ENCODE data around the gene HCST.

HCST gene

DNA sequence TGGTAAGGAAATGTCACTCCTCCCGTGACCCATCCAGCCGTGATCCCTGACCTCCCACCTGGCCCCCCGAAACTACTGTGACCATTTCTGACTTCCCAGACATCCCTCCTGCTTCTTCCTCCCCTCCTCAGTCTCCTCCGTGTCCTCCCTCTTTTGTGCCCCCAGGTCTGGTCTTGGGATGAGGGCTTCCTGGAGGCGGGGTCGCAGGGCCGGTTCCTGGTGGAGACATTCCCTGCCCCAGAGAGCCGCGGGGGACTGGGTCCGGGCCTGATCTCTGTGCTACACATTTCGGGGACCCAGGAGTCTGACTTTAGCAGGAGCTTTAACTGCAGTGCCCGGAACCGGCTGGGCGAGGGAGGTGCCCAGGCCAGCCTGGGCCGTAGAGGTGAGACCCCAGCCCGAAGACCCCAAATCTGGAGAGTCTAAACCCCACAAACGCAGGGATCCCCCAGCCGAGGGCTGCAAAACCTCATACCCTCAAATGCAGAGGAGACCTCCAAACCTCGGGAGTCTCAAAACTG, 40.6 kb upstream of the HCST start:
- ChIA-PET CTCF (interaction anchor here (0.9 to 1.4 kb wide), 3 partner anchors 11 to 167 kb away, joined by 3 to 8 read pairs (median 3); no protein-coding TSS in a partner anchor), POLR2A (interaction anchor here (2.9 kb wide), 1 partner anchor 9 kb away, joined by 11 read pairs; no protein-coding TSS in a partner anchor)
- Histone ChIP-seq H3K27ac (ENCODE audit: extremely low read depth, low read depth, low read length) (no peak overlapping the region), H3K4me1 (ENCODE audit: control insufficient read depth, insufficient read depth, low read length) (no peaks in the 10 kb centered on the region), H3K36me3 (ENCODE audit: control insufficient read depth in 2 of 2, insufficient read depth in 1 of 2, low read length in 2 of 2) (no peaks in the 10 kb centered on the region), H3K4me3 (ENCODE audit: low read depth, low read length) (no peak overlapping the region), H3K9me3 (ENCODE audit: control insufficient read depth, insufficient read depth, low read depth, low read length) (no peaks in the 10 kb centered on the region)
- TF ChIP-seq BCL11A (tag by site-specific recombination; IDR thresholded peaks at IDR 0.05; ENCODE audit: low read depth) (peak; percentile 42; the same call in 1 of the 2 replicates), ZNF792 (tag by site-specific recombination; IDR thresholded peaks at IDR 0.05) (no peak), BCL11B (tag by site-specific recombination; IDR thresholded peaks at IDR 0.05; ENCODE audit: low read depth) (peak; percentile 40; the same call in 1 of the 2 replicates), IKZF3 (tag by site-specific recombination; IDR thresholded peaks at IDR 0.05) (no peak), ZBTB10 (tag by site-specific recombination; IDR thresholded peaks at IDR 0.05) (0 out of 2 replicates have a peak, but pooled peaks have one; percentile 31), GLIS2 (tag by site-specific recombination; IDR thresholded peaks at IDR 0.05) (0 out of 2 replicates have a peak, but pooled peaks have one; percentile 10), SP2 (tag by site-specific recombination; IDR thresholded peaks at IDR 0.05) (peak; percentile 30; the same call in 1 of the 2 replicates)
- TF ChIP-seq, protein P1, sequence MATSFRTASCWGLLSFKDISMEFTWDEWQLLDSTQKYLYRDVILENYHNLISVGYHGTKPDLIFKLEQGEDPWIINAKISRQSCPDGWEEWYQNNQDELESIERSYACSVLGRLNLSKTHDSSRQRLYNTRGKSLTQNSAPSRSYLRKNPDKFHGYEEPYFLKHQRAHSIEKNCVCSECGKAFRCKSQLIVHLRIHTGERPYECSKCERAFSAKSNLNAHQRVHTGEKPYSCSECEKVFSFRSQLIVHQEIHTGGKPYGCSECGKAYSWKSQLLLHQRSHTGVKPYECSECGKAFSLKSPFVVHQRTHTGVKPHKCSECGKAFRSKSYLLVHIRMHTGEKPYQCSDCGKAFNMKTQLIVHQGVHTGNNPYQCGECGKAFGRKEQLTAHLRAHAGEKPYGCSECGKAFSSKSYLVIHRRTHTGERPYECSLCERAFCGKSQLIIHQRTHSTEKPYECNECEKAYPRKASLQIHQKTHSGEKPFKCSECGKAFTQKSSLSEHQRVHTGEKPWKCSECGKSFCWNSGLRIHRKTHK (tag by site-specific recombination; IDR thresholded peaks at IDR 0.05): no peak
- TF ChIP-seq, protein P2, sequence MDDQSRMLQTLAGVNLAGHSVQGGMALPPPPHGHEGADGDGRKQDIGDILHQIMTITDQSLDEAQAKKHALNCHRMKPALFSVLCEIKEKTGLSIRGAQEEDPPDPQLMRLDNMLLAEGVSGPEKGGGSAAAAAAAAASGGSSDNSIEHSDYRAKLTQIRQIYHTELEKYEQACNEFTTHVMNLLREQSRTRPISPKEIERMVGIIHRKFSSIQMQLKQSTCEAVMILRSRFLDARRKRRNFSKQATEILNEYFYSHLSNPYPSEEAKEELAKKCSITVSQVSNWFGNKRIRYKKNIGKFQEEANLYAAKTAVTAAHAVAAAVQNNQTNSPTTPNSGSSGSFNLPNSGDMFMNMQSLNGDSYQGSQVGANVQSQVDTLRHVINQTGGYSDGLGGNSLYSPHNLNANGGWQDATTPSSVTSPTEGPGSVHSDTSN (CRISPR knock-in tag; IDR thresholded peaks at IDR 0.05): no peak

- H3K9me3 ChIP-seq (ENCODE audit: control insufficient read depth, insufficient read depth, low read depth, low read length): no peaks in the 10 kb centered on the region
- no peaks in the 10 kb centered on the region for H3K4me1 ChIP-seq (ENCODE audit: control insufficient read depth, insufficient read depth, low read length)
- H3K4me3 ChIP-seq (ENCODE audit: low read depth, low read length): no peak overlapping the region
- TF ChIP-seq ZNF140 (tag by site-specific recombination; IDR thresholded peaks at IDR 0.05): no peak
- peak; percentile 68 for TF ChIP-seq SP2 (tag by site-specific recombination; IDR thresholded peaks at IDR 0.05)
- TF ChIP-seq BCL11B (tag by site-specific recombination; IDR thresholded peaks at IDR 0.05; ENCODE audit: low read depth): 0 out of 2 replicates have a peak, but pooled peaks have one; percentile 32
- no peaks in the 10 kb centered on the region for H3K36me3 ChIP-seq (ENCODE audit: control insufficient read depth in 2 of 2, insufficient read depth in 1 of 2, low read length in 2 of 2)
- POLR2A ChIA-PET: no interaction called here
- H3K27ac ChIP-seq (ENCODE audit: extremely low read depth, low read depth, low read length): no peak overlapping the region
- CTCF ChIA-PET: interaction anchor here (0.6 to 0.9 kb wide), 4 partner anchors 12 to 168 kb away, joined by 3 to 5 read pairs (median 4); no protein-coding TSS in a partner anchor
These were observed 39.8 kb upstream of the HCST start for GRCh38 chr19:35862528-35862927.

GRCh38 chr19:35863018-35863417, 39.3 kb upstream of the HCST start:
- POLR2A ChIA-PET: no interaction called here

More at GRCh38 chr19:35863018-35863417, 39.3 kb upstream of the HCST start:
- Histone ChIP-seq H3K36me3 (ENCODE audit: control insufficient read depth in 2 of 2, insufficient read depth in 1 of 2, low read length in 2 of 2) (no peaks in the 10 kb centered on the region), H3K9me3 (ENCODE audit: control insufficient read depth, insufficient read depth, low read depth, low read length) (no peaks in the 10 kb centered on the region), H3K27ac (ENCODE audit: extremely low read depth, low read depth, low read length) (no peak overlapping the region), H3K4me1 (ENCODE audit: control insufficient read depth, insufficient read depth, low read length) (no peaks in the 10 kb centered on the region; the same call in 1 of the 2 replicates), H3K4me3 (ENCODE audit: low read depth, low read length) (no peak overlapping the region)
- CTCF ChIA-PET: interaction anchor here (0.6 to 1.2 kb wide), 5 partner anchors 10 to 68 kb away, joined by 3 to 5 read pairs (median 4); no protein-coding TSS in a partner anchor
- TF ChIP-seq ZNF121 (tag by site-specific recombination; IDR thresholded peaks at IDR 0.05): peak; percentile 95
- no peak for TF ChIP-seq ZNF707 (tag by site-specific recombination; IDR thresholded peaks at IDR 0.05)

Measured in HEK293 (cell line).